CD14-positive monocyte (primary cell): ENCODE data around the gene PIEZO2. TPM values are rescaled to one million over a fixed set of nuclear protein-coding genes. Genes with fewer than 3 reads are reported as not detected.

ENCODE experiments used
- DNase-seq, 3 donors: peaks; one replicate each; pipeline ENCODE4 v3.0.0-alpha.2; 2011 to 2022
- H2AFZ ChIP-seq: 2 replicates; pipeline ENCODE4 v1.6.0; 2012; ENCODE audit warnings: mild to moderate bottlenecking, low read depth, low read length, inconsistent platforms; ENCODE audit not compliant: insufficient read depth, poor library complexity, severe bottlenecking
- H3K27ac ChIP-seq, 2 donors: 1 replicate in 1 of 2; 2 replicates in 1 of 2; pipeline ENCODE4 v1.5.1; 2012 to 2013; ENCODE audit warnings: low read length in 2 of 2, control low read depth in 1 of 2, inconsistent platforms in 1 of 2, low read depth in 1 of 2, mild to moderate bottlenecking in 1 of 2
- H3K27me3 ChIP-seq, 2 donors: one replicate each; pipeline versions ENCODE4 v1.6.0 to v1.6.1; 2011 to 2013; ENCODE audit warnings: low read length in 2 of 2; ENCODE audit not compliant: control insufficient read depth in 2 of 2, insufficient read depth in 2 of 2
- H3K36me3 ChIP-seq, 2 donors: replicated peaks in 1 of 2; 1 replicate in 1 of 2; 2 replicates in 1 of 2; pipeline versions ENCODE4 v1.5.1 to v1.6.1; 2012 to 2013; ENCODE audit warnings: low read length in 2 of 2, control low read depth in 1 of 2, inconsistent platforms in 1 of 2, mild to moderate bottlenecking in 1 of 2; ENCODE audit not compliant: insufficient read depth in 2 of 2, control insufficient read depth in 1 of 2
- H3K4me1 ChIP-seq, 2 donors: 1 replicate in 1 of 2; 2 replicates in 1 of 2; pipeline versions ENCODE4 v1.5.1 to v1.6.1; 2012 to 2013; ENCODE audit warnings: low read length in 2 of 2, control low read depth in 1 of 2, inconsistent platforms in 1 of 2, mild to moderate bottlenecking in 1 of 2, moderate library complexity in 1 of 2; ENCODE audit not compliant: insufficient read depth in 2 of 2, control insufficient read depth in 1 of 2
- H3K4me2 ChIP-seq: replicated peaks from 2 replicates; pipeline ENCODE3; 2012; ENCODE audit warnings: low read length, moderate library complexity, mild to moderate bottlenecking; ENCODE audit not compliant: poor library complexity, severe bottlenecking; ENCODE audit errors: extremely low read depth
- H3K4me3 ChIP-seq, 3 experiments: fragments of 200-600 bp in 1 of 3; sonication (generic) in 1 of 3; replicated peaks in 1 of 3; 1 replicate in 2 of 3; 2 replicates in 1 of 3; pipeline ENCODE4 v1.5.1; 2011 to 2013; ENCODE audit warnings: low read length in 3 of 3, mild to moderate bottlenecking in 3 of 3, control low read depth in 2 of 3, low read depth in 2 of 3, inconsistent platforms in 1 of 3, moderate library complexity in 1 of 3
- H3K79me2 ChIP-seq: 2 replicates; pipeline ENCODE4 v1.6.0; 2012; ENCODE audit warnings: mild to moderate bottlenecking, control low read depth, inconsistent platforms, low read length, moderate library complexity; ENCODE audit not compliant: insufficient read depth
- H3K9ac ChIP-seq: 2 replicates; pipeline ENCODE4 v1.6.0; 2017; ENCODE audit warnings: low read length, mild to moderate bottlenecking; ENCODE audit not compliant: insufficient read depth, poor library complexity, severe bottlenecking
- H3K9me3 ChIP-seq, 2 donors: replicated peaks in 1 of 2; 1 replicate in 1 of 2; 2 replicates in 1 of 2; pipeline versions ENCODE4 v1.5.1 to v1.6.1; 2012 to 2013; ENCODE audit warnings: low read length in 2 of 2, control low read depth in 1 of 2; ENCODE audit not compliant: control insufficient read depth in 1 of 2, insufficient read depth in 1 of 2
- H4K20me1 ChIP-seq: 2 replicates; pipeline ENCODE4 v1.6.0; 2012; ENCODE audit warnings: mild to moderate bottlenecking, low read length, control low read depth, moderate library complexity; ENCODE audit not compliant: insufficient read depth
- H3K27ac Mint-ChIP-seq, 7 donors: one replicate each; pipeline ENCODE4 v1.8.0; 2020; ENCODE audit warnings: mild to moderate bottlenecking in 7 of 7, mixed read lengths in 7 of 7, moderate library complexity in 6 of 7, inconsistent platforms in 2 of 7
- H3K27me3 Mint-ChIP-seq, 3 donors: one replicate each; pipeline ENCODE4 v1.8.0; 2021 to 2022; ENCODE audit warnings: low read depth in 3 of 3, mild to moderate bottlenecking in 3 of 3, mixed read lengths in 3 of 3, moderate library complexity in 3 of 3, inconsistent platforms in 1 of 3
- H3K36me3 Mint-ChIP-seq, 2 donors: one replicate each; pipeline ENCODE4 v1.8.0; 2020; ENCODE audit warnings: mixed read lengths in 2 of 2, inconsistent platforms in 1 of 2, mild to moderate bottlenecking in 1 of 2
- H3K4me1 Mint-ChIP-seq: one replicate; pipeline ENCODE4 v1.8.0; 2020; ENCODE audit warnings: mild to moderate bottlenecking, mixed read lengths
- H3K4me3 Mint-ChIP-seq, 2 donors: one replicate each; pipeline ENCODE4 v1.8.0; 2020; ENCODE audit warnings: mild to moderate bottlenecking in 2 of 2, mixed read lengths in 2 of 2, moderate library complexity in 1 of 2
- H3K9me3 Mint-ChIP-seq, 7 donors: one replicate each; pipeline ENCODE4 v1.8.0; 2020 to 2022; ENCODE audit warnings: mixed read lengths in 7 of 7, mild to moderate bottlenecking in 6 of 7, moderate library complexity in 6 of 7, inconsistent platforms in 2 of 7
- CTCF ChIP-seq: fragments of 200-600 bp; IDR thresholded peaks from one replicate; pipeline ENCODE4 v1.8.0; 2022; ENCODE audit warnings: antibody characterized with exemption, mild to moderate bottlenecking
- WGBS: methylation state at CpG from one replicate; pipeline ENCODE4 v1.1.5; 2013; ENCODE audit warnings: missing lambda C conversion rate; ENCODE audit not compliant: insufficient coverage; 5-methylcytosine and 5-hydroxymethylcytosine counted together
- intact Hi-C, 2 donors: fragments of 100-400 bp; cut with micrococcal nuclease; formaldehyde crosslinking; loops; one replicate each; pipeline versions ENCODE4 v1.15.0 to v1.15.1; 2023
- polyA plus RNA-seq, 3 donors: library from polyadenylated mRNA; depleted of rRNA in 1 of 3; unstranded in 2 of 3; stranded (reverse) in 1 of 3; fragments of 300-500 nt in 2 of 3; fragments of >200 nt in 1 of 3; fragmentation: Illumina TruSeq in 2 of 3; gene quantifications; 1 replicate in 2 of 3; 2 replicates in 1 of 3; pipeline ENCODE4 v1.2.3, GENCODE V29; 2012 to 2021

Gene PIEZO2
- polyA plus RNA-seq, 3 donors, result not detected

GRCh38 chr18:11108947-11109346 is 40.4 kb downstream of the PIEZO2 start:
- H3K36me3 Mint-ChIP-seq, result no peaks in the 10 kb centered on the region
- Histone ChIP-seq H3K4me3 (no peak overlapping the region), H3K36me3 (no peaks in the 10 kb centered on the region), H3K79me2 (no peaks in the 10 kb centered on the region), H2AFZ (no peak overlapping the region), H3K9me3 (no peaks in the 10 kb centered on the region), H3K4me1 (no peaks in the 10 kb centered on the region), H3K4me2 (no peak overlapping the region), H3K9ac (no peak overlapping the region), H3K27me3 (no peaks in the 10 kb centered on the region), H3K27ac (no peak overlapping the region), H4K20me1 (no peaks in the 10 kb centered on the region)
- 27% methylated on average over 1 of the region's 3 CpGs for WGBS
- H3K27ac Mint-ChIP-seq, result no peak overlapping the region
- TF ChIP-seq CTCF, result no peak
- H3K27me3 Mint-ChIP-seq, result no peaks in the 10 kb centered on the region
- H3K4me1 Mint-ChIP-seq, result no peaks in the 10 kb centered on the region
- DNase-seq, result no peak
- no peak overlapping the region for H3K4me3 Mint-ChIP-seq
- intact Hi-C loops, result no loop called here
- peaks cover 0 to 7% (median 0%) of the 10 kb centered on the region in 7 donors for H3K9me3 Mint-ChIP-seq

DNA sequence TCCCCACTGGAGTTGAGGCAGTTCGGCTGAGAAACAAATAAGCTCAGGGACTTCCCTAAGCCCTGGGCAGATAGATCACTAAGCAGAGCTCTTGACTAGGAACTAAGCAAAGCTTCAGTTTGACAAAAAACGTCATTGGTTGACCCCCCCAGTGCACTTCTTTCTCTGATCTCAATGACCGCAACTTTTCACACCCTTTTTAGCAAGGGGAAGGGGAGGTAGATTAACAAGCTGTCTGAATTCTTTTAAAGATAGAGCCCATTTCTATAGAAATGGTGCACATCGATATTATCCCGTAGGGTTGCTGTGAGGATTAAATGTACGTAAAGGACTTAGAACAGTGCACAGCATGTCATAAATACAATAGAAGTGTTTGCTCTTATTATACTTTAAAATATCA is 42.5 kb downstream of the PIEZO2 start:
- Histone ChIP-seq H2AFZ (no peak overlapping the region), H3K79me2 (no peaks in the 10 kb centered on the region), H3K27me3 (no peaks in the 10 kb centered on the region), H3K9me3 (no peaks in the 10 kb centered on the region), H3K4me3 (no peak overlapping the region), H4K20me1 (no peaks in the 10 kb centered on the region), H3K27ac (no peak overlapping the region), H3K36me3 (no peaks in the 10 kb centered on the region), H3K4me2 (no peak overlapping the region), H3K9ac (no peak overlapping the region), H3K4me1 (no peaks in the 10 kb centered on the region)
- no peaks in the 10 kb centered on the region for H3K4me1 Mint-ChIP-seq
- TF ChIP-seq CTCF, result no peak
- no peaks in the 10 kb centered on the region for H3K36me3 Mint-ChIP-seq
- H3K27me3 Mint-ChIP-seq, result peaks cover 0 to 2% (median 0%) of the 10 kb centered on the region in 3 donors
- H3K4me3 Mint-ChIP-seq, result no peak overlapping the region
- no peak overlapping the region for H3K27ac Mint-ChIP-seq
- DNase-seq, result no peak
- H3K9me3 Mint-ChIP-seq, result peaks cover 0 to 6% (median 0%) of the 10 kb centered on the region in 7 donors
- 89% methylated on average over 1 of the region's 6 CpGs for WGBS
- intact Hi-C loops, result no loop called here
